Panc1 (cell line): ENCODE measurements around the gene RBM48. TPM values are rescaled to one million over a fixed set of nuclear protein-coding genes. Genes with fewer than 3 reads are reported as not detected.

Experiments
- ATAC-seq: fragments of 200-7000 bp; cut with Tn5 transposase; 2 replicates; pipeline ENCODE4 v1.9.1; 2020; ENCODE audit warnings: mild to moderate bottlenecking, moderate library complexity
- BruUV-seq: library from RNA; stranded (reverse); fragments of 400-500 nt; replicated peaks from 2 replicates; lab custom pipeline; 2021; lab: Mats Ljungman, UMichigan
- CTCF ChIA-PET: fragments of 300-600 bp; sonication (Branson Sonifier 250); formaldehyde crosslinking; loops from one replicate; lab custom pipeline; 2022; ENCODE audit warnings: antibody characterized with exemption; lab: Charles Lee
- POLR2A ChIA-PET: fragments of 300-600 bp; sonication (Branson Sonifier 250); formaldehyde crosslinking; loops from one replicate; lab custom pipeline; 2022; ENCODE audit warnings: antibody characterized with exemption; lab: Charles Lee
- DNase-seq: peaks from one replicate; pipeline ENCODE4 v3.0.0-alpha.2; 2010; ENCODE audit warnings: low read depth, low spot score
- H3K27ac ChIP-seq: 2 replicates; pipeline ENCODE4 v1.5.1; 2011; ENCODE audit warnings: mild to moderate bottlenecking, low read length, inconsistent platforms
- H3K27me3 ChIP-seq: fragments of 200-500 bp; sonication (Bioruptor generic); 2 replicates; pipeline ENCODE4 v1.6.0; 2014; ENCODE audit warnings: low read length, inconsistent platforms; ENCODE audit not compliant: control insufficient read depth, insufficient read depth
- H3K36me3 ChIP-seq: fragments of 200-500 bp; sonication (Bioruptor generic); 2 replicates; pipeline ENCODE4 v1.5.1; 2014; ENCODE audit warnings: inconsistent platforms, mild to moderate bottlenecking, low read length, moderate library complexity; ENCODE audit not compliant: control insufficient read depth, insufficient read depth
- H3K4me1 ChIP-seq: 2 replicates; pipeline ENCODE4 v1.5.1; 2011; ENCODE audit warnings: inconsistent platforms, mild to moderate bottlenecking, low read length, moderate library complexity; ENCODE audit not compliant: control insufficient read depth, insufficient read depth
- H3K4me3 ChIP-seq, 2 experiments: 2 replicates each; pipeline ENCODE4 v1.5.1; 2011 to 2012; ENCODE audit warnings: low read depth in 2 of 2, low read length in 2 of 2, mild to moderate bottlenecking in 2 of 2, inconsistent platforms in 1 of 2, moderate library complexity in 1 of 2
- H3K9me3 ChIP-seq: fragments of 200-500 bp; sonication (Bioruptor generic); 2 replicates; pipeline ENCODE4 v1.5.1; 2014; ENCODE audit warnings: low read depth, mild to moderate bottlenecking, inconsistent platforms, low read length, moderate library complexity; ENCODE audit not compliant: control insufficient read depth, insufficient read depth
- POLR2AphosphoS5 ChIP-seq: IDR thresholded peaks from 2 replicates; pipeline ENCODE4 v1.6.1; 2012; ENCODE audit warnings: mild to moderate bottlenecking, low read depth, low read length, moderate library complexity
- SIN3A ChIP-seq: IDR thresholded peaks from 2 replicates; pipeline ENCODE4 v1.6.1; 2012; ENCODE audit warnings: low read depth, mild to moderate bottlenecking, low read length, moderate library complexity, borderline replicate concordance; ENCODE audit not compliant: insufficient read depth
- TCF7L2 ChIP-seq: IDR thresholded peaks from 2 replicates; pipeline ENCODE4 v1.6.1; 2011; ENCODE audit warnings: mild to moderate bottlenecking, low read depth, low read length, inconsistent platforms
- in situ Hi-C: cut with HindIII; loops from 2 replicates; pipeline ENCODE4 v1.10.0; 2016; ENCODE audit warnings: low sequenced_read_pairs, low pct_unique_long_range_greater_than_20kb
- intact Hi-C: fragments of 100-400 bp; cut with micrococcal nuclease; formaldehyde crosslinking; loops from one replicate; pipeline ENCODE4 v1.10.0; 2022; ENCODE audit not compliant: unreplicated experiment
- total RNA-seq: library from RNA; stranded (reverse); gene quantifications from one replicate; pipeline ENCODE4 v1.2.1, GENCODE V29; 2021; ENCODE audit not compliant: unreplicated experiment
- TF ChIP-seq, protein P1 (sequence below): fragments of 450-650 bp; IDR thresholded peaks from 2 replicates; pipeline ENCODE4 v1.5.1; 2017; ENCODE audit warnings: mild to moderate bottlenecking
- TF ChIP-seq, protein P2 (sequence below), 2 experiments: IDR thresholded peaks; 2 replicates each; pipeline ENCODE4 v1.6.1; 2011 to 2012; ENCODE audit warnings: low read depth in 2 of 2, control low read depth in 1 of 2, low read length in 1 of 2, mild to moderate bottlenecking in 1 of 2, moderate library complexity in 1 of 2; ENCODE audit not compliant: insufficient read depth in 1 of 2

The RBM48 gene
- total RNA-seq, 1 experiment from 2014 or later: 10.1 TPM

DNA sequence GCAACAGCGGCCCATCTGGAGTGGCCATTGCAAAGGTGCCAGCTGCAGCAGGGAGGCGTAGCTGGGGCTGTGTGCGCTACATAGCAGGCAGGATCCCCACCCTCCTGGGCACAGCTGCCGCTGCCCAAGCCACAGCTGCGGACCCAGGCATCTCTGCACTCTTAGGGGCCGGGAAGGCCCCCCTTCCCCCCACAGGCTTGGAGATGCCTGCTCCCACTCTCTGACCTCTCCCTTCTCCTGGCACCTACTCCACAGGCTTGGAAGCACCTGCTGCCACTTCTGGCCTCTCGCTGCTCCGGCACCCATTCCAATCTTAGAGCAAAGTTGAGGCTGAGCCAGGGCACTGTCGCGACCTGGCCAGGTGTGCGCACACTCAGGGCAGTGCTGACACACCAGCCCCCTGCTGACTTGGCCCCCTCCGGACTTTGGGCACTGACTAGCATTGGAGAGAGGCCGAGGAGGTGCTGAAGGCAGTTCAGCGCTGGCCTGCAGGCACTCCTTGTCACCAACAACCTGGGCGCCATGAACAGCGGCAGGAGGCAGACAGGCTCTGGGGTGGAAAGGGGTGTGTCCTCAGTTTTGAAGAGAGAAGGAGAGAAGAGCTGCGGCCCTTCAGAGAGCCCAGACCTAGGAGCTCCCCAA lies 18.4 kb downstream of the RBM48 start:
- ChIA-PET CTCF (no interaction called here), POLR2A (interaction anchor here (0.7 kb wide), 1 partner anchor 54 kb away, joined by 3 read pairs; no protein-coding TSS in a partner anchor)
- peak; percentile 42; the same call in 1 of the 2 replicates for ATAC-seq

DNA sequence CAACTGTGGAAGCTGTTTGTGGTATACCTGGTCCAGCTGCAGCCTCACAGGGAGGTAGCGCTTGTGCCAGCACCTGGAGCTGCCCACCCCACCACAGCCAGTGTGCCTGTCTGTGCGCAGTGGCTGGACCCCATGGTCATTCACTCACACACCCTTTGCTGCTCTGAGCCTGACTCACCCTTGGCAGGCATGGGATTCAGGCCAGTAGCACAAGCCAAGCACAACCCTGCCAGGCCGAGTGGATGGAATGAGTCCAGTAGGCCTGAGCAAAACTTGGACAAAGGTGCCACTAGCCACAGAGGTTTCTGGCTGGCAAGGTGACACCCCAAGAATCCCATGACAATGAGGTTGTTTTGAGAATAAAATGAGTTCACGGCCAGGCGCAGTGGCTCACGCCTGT lies 19.0 kb downstream of the RBM48 start:
- in situ Hi-C loops (no loop called here), intact Hi-C loops (no loop called here)
- Histone ChIP-seq H3K36me3 (no peaks in the 10 kb centered on the region), H3K4me1 (no peaks in the 10 kb centered on the region), H3K9me3 (no peaks in the 10 kb centered on the region), H3K27me3 (no peaks in the 10 kb centered on the region), H3K27ac (no peak overlapping the region), H3K4me3 (no peak overlapping the region)
- CTCF ChIA-PET: no interaction called here
- BruUV-seq: no TSS peak
- ATAC-seq (0 out of 2 replicates have a peak, but pooled peaks have one; percentile 38), DNase-seq (no peak)
- POLR2A ChIA-PET: interaction anchor here (0.7 kb wide), 1 partner anchor 53 kb away, joined by 3 read pairs; no protein-coding TSS in a partner anchor
- TF ChIP-seq POLR2AphosphoS5: no peak
- no peak for TF ChIP-seq SIN3A
- TF ChIP-seq, protein P1, sequence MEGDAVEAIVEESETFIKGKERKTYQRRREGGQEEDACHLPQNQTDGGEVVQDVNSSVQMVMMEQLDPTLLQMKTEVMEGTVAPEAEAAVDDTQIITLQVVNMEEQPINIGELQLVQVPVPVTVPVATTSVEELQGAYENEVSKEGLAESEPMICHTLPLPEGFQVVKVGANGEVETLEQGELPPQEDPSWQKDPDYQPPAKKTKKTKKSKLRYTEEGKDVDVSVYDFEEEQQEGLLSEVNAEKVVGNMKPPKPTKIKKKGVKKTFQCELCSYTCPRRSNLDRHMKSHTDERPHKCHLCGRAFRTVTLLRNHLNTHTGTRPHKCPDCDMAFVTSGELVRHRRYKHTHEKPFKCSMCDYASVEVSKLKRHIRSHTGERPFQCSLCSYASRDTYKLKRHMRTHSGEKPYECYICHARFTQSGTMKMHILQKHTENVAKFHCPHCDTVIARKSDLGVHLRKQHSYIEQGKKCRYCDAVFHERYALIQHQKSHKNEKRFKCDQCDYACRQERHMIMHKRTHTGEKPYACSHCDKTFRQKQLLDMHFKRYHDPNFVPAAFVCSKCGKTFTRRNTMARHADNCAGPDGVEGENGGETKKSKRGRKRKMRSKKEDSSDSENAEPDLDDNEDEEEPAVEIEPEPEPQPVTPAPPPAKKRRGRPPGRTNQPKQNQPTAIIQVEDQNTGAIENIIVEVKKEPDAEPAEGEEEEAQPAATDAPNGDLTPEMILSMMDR: no peak
- TF ChIP-seq TCF7L2: no peak
- TF ChIP-seq, protein P2, sequence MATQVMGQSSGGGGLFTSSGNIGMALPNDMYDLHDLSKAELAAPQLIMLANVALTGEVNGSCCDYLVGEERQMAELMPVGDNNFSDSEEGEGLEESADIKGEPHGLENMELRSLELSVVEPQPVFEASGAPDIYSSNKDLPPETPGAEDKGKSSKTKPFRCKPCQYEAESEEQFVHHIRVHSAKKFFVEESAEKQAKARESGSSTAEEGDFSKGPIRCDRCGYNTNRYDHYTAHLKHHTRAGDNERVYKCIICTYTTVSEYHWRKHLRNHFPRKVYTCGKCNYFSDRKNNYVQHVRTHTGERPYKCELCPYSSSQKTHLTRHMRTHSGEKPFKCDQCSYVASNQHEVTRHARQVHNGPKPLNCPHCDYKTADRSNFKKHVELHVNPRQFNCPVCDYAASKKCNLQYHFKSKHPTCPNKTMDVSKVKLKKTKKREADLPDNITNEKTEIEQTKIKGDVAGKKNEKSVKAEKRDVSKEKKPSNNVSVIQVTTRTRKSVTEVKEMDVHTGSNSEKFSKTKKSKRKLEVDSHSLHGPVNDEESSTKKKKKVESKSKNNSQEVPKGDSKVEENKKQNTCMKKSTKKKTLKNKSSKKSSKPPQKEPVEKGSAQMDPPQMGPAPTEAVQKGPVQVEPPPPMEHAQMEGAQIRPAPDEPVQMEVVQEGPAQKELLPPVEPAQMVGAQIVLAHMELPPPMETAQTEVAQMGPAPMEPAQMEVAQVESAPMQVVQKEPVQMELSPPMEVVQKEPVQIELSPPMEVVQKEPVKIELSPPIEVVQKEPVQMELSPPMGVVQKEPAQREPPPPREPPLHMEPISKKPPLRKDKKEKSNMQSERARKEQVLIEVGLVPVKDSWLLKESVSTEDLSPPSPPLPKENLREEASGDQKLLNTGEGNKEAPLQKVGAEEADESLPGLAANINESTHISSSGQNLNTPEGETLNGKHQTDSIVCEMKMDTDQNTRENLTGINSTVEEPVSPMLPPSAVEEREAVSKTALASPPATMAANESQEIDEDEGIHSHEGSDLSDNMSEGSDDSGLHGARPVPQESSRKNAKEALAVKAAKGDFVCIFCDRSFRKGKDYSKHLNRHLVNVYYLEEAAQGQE (IDR thresholded peaks at IDR 0.05; ENCODE audit: insufficient read depth in 1 of 2, low read depth in 2 of 2, low read length in 1 of 2): no peak

More for the DNA sequence above, 18.4 kb downstream of the RBM48 start:
- no peak for TF ChIP-seq POLR2AphosphoS5
- TF ChIP-seq SIN3A: no peak
- TF ChIP-seq TCF7L2: no peak
- TF ChIP-seq, protein P2 (IDR thresholded peaks at IDR 0.05; ENCODE audit: insufficient read depth in 1 of 2, low read depth in 2 of 2, low read length in 1 of 2): no peak
- TF ChIP-seq, protein P1: no peak
- in situ Hi-C loops: no loop called here
- Histone ChIP-seq H3K27me3 (no peaks in the 10 kb centered on the region), H3K27ac (no peak overlapping the region), H3K36me3 (no peaks in the 10 kb centered on the region), H3K4me1 (no peaks in the 10 kb centered on the region), H3K4me3 (no peak overlapping the region), H3K9me3 (no peaks in the 10 kb centered on the region)
- no peak for DNase-seq
- intact Hi-C loops: no loop called here
- no TSS peak for BruUV-seq
